K562 (cell line): ENCODE measurements around the gene IKZF3. TPM values are rescaled to one million over a fixed set of nuclear protein-coding genes. Genes with fewer than 3 reads are reported as not detected.

Source experiments
- GABPB2 ChIP-seq: fragments of 250-450 bp; sonication (Bioruptor Pico); conservative IDR thresholded peaks from 2 replicates; pipeline ENCODE4 v1.5.1; 2021; ENCODE audit warnings: mild to moderate bottlenecking
- GATAD2B ChIP-seq: fragments of 450-650 bp; IDR thresholded peaks from 2 replicates; pipeline ENCODE4 v1.6.1; 2017; ENCODE audit warnings: mild to moderate bottlenecking, borderline replicate concordance
- HNRNPUL1 ChIP-seq: fragments of 200-400 bp; formaldehyde crosslinking; IDR thresholded peaks from 2 replicates; pipeline ENCODE4 v1.6.1; 2017; ENCODE audit warnings: low read length
- NCOA6 ChIP-seq: fragments of 450-650 bp; IDR thresholded peaks from 2 replicates; pipeline ENCODE4 v1.6.1; 2017; ENCODE audit warnings: mild to moderate bottlenecking
- NR1H2 ChIP-seq: sonication (generic); formaldehyde crosslinking; IDR thresholded peaks from 2 replicates; pipeline ENCODE4 v1.4.0; 2020; ENCODE audit warnings: mild to moderate bottlenecking, missing genetic modification reagents
- POU5F1 ChIP-seq: fragments of 150-350 bp; IDR thresholded peaks from 2 replicates; pipeline ENCODE4 v1.6.1; 2014; ENCODE audit warnings: borderline replicate concordance, low read length, low read depth, mild to moderate bottlenecking; ENCODE audit not compliant: partially characterized antibody
- ZNF699 ChIP-seq: fragments of 250-450 bp; sonication (Bioruptor Pico); IDR thresholded peaks from 2 replicates; pipeline ENCODE4 v1.8.0; 2021; ENCODE audit warnings: mild to moderate bottlenecking, moderate library complexity; ENCODE audit not compliant: insufficient replicate concordance
- ZNF76 ChIP-seq: fragments of 250-450 bp; sonication (Bioruptor Pico); IDR thresholded peaks from 2 replicates; pipeline ENCODE4 v1.4.0; 2020; ENCODE audit warnings: mild to moderate bottlenecking, moderate library complexity, borderline replicate concordance
- ZSCAN32 ChIP-seq: fragments of 450-650 bp; formaldehyde crosslinking; IDR thresholded peaks from 2 replicates; pipeline ENCODE4 v1.4.0; 2020; ENCODE audit warnings: mild to moderate bottlenecking, moderate library complexity
- polyA plus RNA-seq, 8 experiments: library from polyadenylated mRNA; depleted of rRNA in 4 of 8; stranded (reverse) in 5 of 8; unstranded in 3 of 8; fragments of >200 nt; fragmentation: Nextera tagmentation in 2 of 8; fragmentation: Illumina TruSeq in 1 of 8; extraction: Ambion mirVana in 2 of 8; extraction: Trizol in 1 of 8; gene quantifications; 2 replicates each; pipeline versions ENCODE4 v1.2.1 to v1.2.3, GENCODE V29; 2011 to 2014; ENCODE audit warnings: inconsistent platforms in 1 of 8, missing spikeins in 1 of 8
- total RNA-seq, 7 experiments: library from RNA; depleted of rRNA in 6 of 7; stranded (reverse); fragments of >200 nt in 6 of 7; fragmentation: Illumina TruSeq in 2 of 7; extraction: Trizol in 2 of 7; gene quantifications; 2 replicates each; pipeline versions ENCODE4 v1.2.1 to v1.2.3, GENCODE V29; 2011 to 2021; ENCODE audit warnings: low replicate concordance in 1 of 7
- TF ChIP-seq, protein P1 (sequence below): fragments of 450-650 bp; formaldehyde crosslinking; IDR thresholded peaks from 2 replicates; pipeline ENCODE4 v1.4.0; 2020; ENCODE audit warnings: mild to moderate bottlenecking
- TF ChIP-seq, protein P2 (sequence below): fragments of 200-600 bp; sonication (generic); IDR thresholded peaks from one replicate; pipeline ENCODE4 v1.6.1; 2012; ENCODE audit warnings: mild to moderate bottlenecking, low read depth, low read length, inconsistent platforms

The IKZF3 gene
- total and polyA plus RNA-seq, 9 of the 15 experiments (the other 6 are each of a cell fraction or from before 2014, with no cell fraction given) = 0.06 to 1.6 (median 0.62) TPM

DNA sequence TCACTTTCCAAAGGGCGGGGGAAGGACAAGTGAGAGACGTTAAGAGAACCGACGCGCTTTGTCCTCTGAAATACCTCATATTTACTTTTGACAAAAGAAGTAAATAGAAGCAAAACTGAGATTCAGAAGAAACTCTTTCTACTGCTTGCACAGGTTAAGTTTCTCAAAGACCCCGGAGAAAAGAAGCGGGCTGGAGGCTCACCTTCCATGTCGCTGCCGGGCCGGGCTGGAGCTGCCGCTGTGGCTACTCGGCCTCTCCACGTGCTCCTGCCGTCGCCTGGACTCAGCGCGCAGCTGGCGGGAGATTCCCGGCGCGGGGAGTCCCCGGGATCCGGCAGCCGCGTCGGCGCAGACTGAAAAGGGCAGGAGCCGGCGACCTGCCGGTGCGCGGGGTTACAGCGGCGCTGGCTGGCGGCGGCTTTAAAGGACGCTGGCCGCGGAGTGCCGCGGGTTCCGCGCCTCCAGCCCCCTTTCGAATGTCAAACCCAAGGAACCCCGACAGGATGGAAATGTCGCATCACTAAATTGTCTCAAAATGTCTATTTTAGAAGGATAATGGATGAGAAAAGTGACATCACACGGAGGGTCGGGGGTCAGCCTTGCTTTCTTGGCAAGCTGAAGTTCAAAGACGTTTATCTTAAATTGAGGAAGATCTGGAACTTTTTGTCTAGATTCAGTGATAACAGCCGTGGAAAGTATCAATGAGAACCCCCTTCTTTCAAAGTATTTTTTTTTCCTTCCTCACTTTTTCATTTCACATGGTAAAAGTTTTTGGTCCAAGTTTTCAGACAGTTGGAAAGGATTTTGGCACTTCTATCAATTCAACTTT, at the start of gene IKZF3 (continued):
- TF ChIP-seq, protein P1, sequence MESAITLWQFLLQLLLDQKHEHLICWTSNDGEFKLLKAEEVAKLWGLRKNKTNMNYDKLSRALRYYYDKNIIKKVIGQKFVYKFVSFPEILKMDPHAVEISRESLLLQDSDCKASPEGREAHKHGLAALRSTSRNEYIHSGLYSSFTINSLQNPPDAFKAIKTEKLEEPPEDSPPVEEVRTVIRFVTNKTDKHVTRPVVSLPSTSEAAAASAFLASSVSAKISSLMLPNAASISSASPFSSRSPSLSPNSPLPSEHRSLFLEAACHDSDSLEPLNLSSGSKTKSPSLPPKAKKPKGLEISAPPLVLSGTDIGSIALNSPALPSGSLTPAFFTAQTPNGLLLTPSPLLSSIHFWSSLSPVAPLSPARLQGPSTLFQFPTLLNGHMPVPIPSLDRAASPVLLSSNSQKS = no peak
- TF ChIP-seq, protein P2, sequence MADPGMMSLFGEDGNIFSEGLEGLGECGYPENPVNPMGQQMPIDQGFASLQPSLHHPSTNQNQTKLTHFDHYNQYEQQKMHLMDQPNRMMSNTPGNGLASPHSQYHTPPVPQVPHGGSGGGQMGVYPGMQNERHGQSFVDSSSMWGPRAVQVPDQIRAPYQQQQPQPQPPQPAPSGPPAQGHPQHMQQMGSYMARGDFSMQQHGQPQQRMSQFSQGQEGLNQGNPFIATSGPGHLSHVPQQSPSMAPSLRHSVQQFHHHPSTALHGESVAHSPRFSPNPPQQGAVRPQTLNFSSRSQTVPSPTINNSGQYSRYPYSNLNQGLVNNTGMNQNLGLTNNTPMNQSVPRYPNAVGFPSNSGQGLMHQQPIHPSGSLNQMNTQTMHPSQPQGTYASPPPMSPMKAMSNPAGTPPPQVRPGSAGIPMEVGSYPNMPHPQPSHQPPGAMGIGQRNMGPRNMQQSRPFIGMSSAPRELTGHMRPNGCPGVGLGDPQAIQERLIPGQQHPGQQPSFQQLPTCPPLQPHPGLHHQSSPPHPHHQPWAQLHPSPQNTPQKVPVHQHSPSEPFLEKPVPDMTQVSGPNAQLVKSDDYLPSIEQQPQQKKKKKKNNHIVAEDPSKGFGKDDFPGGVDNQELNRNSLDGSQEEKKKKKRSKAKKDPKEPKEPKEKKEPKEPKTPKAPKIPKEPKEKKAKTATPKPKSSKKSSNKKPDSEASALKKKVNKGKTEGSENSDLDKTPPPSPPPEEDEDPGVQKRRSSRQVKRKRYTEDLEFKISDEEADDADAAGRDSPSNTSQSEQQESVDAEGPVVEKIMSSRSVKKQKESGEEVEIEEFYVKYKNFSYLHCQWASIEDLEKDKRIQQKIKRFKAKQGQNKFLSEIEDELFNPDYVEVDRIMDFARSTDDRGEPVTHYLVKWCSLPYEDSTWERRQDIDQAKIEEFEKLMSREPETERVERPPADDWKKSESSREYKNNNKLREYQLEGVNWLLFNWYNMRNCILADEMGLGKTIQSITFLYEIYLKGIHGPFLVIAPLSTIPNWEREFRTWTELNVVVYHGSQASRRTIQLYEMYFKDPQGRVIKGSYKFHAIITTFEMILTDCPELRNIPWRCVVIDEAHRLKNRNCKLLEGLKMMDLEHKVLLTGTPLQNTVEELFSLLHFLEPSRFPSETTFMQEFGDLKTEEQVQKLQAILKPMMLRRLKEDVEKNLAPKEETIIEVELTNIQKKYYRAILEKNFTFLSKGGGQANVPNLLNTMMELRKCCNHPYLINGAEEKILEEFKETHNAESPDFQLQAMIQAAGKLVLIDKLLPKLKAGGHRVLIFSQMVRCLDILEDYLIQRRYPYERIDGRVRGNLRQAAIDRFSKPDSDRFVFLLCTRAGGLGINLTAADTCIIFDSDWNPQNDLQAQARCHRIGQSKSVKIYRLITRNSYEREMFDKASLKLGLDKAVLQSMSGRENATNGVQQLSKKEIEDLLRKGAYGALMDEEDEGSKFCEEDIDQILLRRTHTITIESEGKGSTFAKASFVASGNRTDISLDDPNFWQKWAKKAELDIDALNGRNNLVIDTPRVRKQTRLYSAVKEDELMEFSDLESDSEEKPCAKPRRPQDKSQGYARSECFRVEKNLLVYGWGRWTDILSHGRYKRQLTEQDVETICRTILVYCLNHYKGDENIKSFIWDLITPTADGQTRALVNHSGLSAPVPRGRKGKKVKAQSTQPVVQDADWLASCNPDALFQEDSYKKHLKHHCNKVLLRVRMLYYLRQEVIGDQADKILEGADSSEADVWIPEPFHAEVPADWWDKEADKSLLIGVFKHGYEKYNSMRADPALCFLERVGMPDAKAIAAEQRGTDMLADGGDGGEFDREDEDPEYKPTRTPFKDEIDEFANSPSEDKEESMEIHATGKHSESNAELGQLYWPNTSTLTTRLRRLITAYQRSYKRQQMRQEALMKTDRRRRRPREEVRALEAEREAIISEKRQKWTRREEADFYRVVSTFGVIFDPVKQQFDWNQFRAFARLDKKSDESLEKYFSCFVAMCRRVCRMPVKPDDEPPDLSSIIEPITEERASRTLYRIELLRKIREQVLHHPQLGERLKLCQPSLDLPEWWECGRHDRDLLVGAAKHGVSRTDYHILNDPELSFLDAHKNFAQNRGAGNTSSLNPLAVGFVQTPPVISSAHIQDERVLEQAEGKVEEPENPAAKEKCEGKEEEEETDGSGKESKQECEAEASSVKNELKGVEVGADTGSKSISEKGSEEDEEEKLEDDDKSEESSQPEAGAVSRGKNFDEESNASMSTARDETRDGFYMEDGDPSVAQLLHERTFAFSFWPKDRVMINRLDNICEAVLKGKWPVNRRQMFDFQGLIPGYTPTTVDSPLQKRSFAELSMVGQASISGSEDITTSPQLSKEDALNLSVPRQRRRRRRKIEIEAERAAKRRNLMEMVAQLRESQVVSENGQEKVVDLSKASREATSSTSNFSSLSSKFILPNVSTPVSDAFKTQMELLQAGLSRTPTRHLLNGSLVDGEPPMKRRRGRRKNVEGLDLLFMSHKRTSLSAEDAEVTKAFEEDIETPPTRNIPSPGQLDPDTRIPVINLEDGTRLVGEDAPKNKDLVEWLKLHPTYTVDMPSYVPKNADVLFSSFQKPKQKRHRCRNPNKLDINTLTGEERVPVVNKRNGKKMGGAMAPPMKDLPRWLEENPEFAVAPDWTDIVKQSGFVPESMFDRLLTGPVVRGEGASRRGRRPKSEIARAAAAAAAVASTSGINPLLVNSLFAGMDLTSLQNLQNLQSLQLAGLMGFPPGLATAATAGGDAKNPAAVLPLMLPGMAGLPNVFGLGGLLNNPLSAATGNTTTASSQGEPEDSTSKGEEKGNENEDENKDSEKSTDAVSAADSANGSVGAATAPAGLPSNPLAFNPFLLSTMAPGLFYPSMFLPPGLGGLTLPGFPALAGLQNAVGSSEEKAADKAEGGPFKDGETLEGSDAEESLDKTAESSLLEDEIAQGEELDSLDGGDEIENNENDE = no peak
- TF ChIP-seq ZNF76 (CRISPR knock-in tag) (no peak), ZSCAN32 (CRISPR knock-in tag) (no peak), GATAD2B (no peak), POU5F1 (no peak), GABPB2 (CRISPR knock-in tag) (no peak), NCOA6 (no peak), ZNF699 (CRISPR knock-in tag) (no peak), NR1H2 (CRISPR knock-in tag) (no peak), HNRNPUL1 (no peak)
